NCI-H2196 treated with DMSO at 0.1 percent for 48 hours (cell line): ENCODE data around the gene BTG1.

Source experiments
- DNase-seq: peaks from one replicate; lab custom pipeline; 2025; ENCODE audit not compliant: unreplicated experiment; lab: John Stamatoyannopoulos, UW

BTG1 gene

DNA sequence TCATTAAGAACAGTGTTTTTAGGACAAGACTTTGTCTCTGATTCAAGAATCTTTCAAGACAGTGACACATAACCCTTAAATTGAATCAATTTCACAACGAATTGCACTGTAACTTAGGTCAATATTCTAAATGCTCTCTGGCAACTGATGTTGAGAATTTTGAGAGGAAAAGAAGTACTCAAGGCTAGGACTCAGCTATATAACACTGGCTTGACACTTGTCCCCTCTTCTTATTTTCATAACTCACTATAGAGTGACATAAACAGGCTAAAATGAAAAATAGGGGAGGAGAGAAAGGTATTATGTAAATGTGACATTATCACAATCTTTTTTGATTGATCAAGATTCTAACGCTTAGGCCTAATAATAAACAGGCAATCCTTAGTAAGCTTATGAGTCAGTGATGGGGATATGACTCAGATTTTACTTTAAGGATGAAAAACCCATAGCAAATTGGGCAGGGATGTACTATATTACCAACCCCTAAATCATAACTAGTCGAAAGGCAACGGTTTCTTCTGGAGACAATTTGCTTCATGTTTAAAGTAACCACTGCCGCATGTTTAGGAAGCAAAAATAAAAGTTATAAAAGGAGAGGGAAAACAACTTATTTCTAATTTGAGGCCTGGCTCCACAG, 10.9 kb downstream of the BTG1 start:
- DNase-seq = no peak

DNA sequence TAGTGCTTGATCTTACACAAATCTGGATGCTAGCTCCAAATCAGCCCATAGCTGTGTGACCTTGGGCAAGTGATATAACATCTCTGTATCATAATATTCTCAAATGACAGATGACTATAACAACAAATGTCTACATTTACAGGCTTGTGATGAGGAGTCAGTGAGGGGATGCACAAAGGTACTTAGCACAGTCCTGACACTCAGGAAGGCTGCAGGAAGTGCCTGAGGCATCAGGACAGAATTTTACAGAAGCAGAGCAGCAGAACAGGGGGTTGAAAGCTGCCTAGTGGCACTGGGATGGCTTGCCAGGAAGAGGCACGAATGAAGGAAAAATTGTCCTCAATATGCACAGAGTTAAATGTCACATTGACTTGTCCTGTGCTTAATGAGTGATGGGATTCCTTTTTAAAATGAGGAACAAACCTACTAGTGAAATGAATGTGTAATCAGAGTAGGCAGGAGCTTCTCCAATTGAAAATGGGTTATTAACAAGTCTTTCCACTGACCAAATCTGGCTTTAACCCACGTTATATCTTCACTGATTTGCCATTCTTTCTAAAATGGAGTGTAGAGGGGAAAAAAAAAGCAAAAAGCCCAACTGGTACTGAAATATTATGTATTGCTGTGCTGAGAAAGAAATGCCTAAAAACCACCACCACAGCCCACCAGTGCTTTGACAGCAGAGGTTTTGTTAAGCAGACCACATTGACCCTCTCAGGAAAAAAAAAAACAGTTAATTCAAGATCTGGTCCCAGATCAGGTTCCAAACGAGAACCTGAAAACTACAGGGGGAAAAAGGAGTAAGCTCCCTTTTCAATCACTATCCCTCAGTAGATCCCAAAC, 11.6 kb downstream of the BTG1 start:
- no peak for DNase-seq

DNA sequence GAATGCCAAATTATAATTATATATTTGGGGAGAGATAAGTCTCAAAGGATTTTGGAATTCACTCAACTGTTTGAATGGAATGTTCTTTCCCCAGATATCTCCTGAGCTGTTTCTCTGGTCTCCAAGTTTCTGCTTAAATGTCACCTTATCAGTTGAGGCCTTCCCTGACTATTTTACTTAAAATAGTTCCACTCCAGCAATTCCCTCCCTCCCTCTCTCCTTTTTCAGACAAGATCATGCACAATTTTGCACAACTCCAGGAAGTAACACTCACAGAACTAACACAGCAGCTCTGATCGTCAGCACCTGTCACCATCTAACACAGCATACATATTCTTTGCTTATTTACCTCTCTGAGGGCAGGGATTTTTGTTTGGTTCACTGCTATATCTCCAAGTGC, 12.5 kb downstream of the BTG1 start:
- DNase-seq = no peak

DNA sequence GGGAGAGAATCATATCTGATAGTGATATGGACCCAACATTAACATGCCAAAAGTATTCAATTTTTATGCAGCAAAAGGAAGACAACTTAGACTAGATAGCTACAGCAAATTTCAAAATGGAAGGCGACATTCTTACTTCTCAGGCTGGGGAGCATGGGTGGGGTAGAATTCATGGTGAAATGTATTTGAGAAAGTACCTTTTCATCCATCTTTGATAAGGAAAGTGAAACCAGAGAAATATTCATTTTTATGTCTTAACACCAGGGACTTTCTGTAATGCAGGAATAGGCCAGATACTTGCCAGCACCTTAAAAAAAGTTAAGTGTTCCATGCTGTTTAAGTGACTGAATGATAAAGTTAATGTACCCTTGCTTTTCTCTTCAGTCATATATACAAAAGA, 13.4 kb downstream of the BTG1 start:
- no peak for DNase-seq

DNA sequence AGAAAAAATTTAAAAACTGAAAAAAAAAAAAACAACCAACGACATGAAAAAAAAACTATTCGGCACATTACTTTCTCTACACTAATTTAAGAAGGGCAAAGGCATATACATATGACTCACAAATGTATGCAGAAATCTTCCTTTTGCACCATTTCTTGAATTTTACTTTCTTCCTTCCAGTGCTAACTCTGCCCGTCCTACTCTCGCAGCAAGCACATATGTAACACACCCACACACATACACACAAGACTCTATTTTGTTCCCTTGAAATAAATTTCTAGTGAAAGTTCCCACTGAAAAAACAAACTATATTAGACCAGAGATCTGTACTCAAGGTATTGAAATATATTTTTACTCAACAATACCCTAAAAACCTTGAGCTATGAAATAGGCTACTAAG, 14.6 kb downstream of the BTG1 start:
- no peak for DNase-seq

DNA sequence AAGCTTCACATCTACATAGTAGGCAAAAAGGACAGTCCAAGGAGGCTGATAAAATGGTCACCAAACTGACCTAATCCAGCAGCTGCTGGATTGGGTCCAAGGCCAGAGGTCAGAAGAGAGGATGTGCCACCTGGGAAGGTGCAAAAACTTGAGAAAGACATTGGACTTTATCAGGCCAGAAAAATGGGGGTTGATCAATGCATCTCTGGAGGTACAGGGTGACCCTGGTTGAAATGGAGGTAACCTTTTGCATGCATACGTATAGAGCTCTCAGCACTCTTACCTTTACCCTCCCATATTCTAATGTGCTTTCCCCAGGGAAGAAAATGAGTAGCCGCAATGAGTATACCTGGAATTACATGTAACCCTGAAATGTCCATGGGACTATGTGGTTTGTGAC, 16.0 kb downstream of the BTG1 start:
- DNase-seq = no peak

DNA sequence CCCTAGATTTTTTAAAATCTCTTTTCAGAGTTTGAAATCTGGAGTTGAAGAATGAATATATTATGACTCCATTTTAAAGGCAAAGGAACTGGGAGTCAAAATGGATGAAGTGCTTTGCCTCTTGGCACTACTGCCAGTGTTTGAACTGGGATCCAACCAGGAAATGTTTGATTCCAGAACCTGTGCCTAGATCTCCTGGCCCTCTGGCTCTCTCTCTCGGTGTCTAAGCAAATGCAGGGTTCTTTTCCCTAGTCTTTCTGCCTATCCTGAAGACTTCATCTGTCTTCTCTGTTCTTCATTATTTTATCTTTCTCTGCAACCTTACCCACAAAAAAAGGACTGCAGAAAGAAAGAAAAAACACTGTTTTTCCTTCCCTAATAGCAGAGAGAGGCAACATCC, 17.0 kb downstream of the BTG1 start:
- no peak for DNase-seq

DNA sequence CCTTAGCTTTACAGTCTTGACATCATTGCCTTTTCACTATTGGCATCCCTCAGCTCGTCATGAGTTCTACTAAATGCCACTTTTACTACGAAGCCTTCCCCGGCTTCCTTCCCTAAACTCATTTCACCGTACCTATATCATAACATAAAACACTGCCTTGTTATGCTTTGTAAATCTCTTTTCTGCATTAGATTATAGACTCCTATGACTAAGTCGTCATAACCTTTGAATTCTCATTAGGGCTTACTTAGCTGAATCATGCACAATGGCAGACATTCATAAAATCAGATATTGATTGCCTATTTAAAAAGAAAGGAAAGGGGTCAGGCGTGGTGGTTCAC, 21.0 kb downstream of the BTG1 start:
- no peak for DNase-seq

DNA sequence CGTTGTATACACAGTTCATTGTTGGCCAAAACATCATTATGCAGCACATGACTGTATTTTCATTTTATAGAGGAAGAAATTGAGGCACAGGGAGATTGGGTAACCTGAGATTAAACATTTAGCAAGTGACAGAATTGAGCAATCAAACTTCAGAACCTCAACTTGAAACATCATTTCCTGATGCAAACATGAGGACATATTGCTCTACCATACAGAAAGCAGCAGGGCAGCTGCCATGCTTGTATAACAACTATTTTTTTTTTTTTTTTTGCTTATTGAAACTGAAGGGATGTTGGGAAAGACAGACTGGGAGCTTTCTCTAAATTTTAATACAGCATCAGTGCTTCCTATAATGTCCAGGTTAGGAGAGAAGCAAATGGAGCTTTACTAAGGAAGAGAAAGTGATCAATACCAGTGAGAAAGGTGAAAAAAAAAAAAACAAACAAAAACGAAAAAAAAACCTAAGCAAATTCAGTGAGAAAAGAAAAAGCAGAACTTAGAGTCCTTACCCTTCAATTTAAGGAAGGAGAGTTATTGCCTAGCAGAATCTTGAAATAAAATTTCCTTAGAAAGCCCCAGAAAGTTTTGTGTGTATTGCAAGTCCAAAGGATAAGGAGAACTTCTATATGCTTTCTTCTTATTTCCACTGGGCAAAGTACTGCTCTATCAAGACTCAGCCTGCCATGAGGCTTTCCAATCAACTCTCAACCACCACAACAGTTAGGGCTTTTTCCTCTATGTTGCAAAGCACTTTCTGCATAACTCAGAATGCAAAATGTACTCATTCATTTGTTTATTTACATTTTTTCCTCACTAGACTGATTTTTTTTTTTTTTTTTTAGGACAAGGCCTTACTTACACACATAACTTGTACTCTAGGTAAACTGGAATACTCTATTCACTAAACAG, 21.6 kb downstream of the BTG1 start:
- no peak for DNase-seq

DNA sequence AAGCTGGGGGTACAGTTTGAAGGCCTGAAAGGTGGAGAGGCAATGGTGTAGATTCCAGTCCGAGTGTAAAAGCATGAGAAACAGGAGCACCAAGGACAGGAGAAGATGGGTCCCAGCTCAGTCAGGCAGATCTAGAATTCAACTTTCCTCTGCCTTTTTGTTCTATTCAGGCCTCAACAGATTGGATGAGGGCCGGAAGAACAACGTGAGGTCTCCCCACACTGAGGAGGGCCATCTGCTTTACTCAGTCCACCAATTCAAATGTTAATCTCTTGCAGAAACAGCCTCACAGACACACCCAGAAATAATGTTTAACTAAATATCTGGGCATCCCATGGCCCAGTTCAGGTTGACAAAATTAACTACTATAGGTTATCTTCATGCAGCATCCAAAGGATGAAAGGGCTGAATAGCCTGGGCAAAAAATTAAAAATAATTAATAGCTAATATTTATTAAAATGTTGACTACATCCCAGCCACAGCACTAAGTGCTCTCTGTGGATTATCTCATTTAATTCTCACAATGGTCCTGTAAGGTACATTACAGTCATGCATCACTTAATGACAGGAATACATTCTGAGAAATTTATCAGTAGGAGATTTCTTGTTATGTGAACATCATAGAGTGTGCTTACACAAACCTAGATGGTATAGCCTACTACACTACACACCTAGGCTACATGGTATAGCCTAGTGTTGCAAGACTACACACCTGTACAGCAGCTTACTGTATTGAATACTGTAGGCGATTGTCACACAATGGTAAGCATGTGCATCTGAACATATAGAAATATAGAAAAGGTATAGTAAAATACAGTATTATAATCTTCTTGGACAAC, 22.5 kb downstream of the BTG1 start:
- no peak for DNase-seq

DNA sequence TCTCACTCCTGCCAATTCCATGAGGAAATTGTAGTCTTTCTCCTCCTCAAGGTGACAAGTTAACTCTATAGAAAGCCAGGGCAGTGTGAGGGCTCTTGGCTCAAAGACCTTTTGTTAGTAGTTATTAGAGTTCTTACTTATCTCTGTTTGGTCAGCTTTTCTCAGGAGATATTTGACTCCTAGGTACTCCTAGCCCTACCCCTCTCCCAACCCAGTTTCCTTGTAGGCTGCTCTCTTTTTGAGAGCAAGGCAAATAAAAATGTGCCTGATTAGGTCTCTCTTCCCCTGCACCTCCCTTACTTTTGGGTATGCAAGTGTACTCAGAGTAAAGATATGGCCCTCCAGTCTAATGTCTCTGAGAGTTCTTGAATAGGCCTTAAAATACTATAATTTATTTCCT, 23.8 kb downstream of the BTG1 start:
- no peak for DNase-seq

DNA sequence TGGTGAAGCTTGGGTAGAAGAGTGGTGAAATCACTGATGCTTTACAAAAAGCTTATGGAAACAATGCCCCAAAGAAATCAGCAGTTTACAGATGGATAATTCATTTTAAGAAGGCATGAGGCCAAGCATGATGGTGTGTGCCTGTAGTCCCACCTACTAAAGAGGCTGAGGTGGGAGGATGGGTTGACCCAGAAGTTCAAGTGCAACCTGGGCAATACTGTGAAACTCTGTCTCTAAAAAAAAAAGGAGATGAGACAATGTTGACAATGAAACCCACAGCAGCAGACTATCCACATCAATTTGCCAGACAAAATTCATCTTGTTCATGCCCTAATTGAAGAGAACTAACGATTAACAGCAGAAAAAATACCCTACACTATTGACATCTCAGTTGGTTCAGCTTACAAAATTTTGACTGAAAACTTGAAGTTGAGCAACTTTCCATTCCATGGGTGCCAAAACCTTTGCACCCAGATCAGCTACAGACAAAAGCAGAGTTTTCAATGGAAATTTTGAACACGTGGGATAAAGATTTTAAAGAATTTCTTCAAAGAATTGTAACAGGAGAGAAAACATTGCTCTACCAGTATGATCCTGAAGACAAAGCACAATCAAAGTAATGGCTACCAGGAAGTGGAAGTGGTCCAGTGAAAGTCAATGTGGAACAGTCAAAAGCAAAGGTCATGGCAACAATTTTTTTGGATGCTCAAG, 26.7 kb downstream of the BTG1 start:
- no peak for DNase-seq

DNA sequence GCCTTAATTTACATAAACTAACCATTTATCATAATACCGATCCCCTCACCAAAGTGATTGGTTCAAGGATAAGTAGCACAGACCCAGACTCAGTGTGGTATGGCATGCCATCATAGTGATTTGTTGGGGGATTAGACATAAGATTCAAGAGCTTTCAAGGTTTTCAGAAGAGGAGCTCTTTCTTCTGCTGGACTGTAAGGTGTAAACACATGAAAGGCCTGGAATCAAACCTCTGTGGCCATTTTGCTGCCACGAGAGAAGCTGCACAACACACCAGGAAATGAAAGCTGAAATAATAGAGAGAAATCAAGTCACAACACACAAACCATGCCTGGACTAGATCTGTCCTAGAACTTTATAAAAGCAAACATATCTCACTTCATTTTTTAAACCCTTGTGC, 30.8 kb downstream of the BTG1 start:
- DNase-seq = no peak

DNA sequence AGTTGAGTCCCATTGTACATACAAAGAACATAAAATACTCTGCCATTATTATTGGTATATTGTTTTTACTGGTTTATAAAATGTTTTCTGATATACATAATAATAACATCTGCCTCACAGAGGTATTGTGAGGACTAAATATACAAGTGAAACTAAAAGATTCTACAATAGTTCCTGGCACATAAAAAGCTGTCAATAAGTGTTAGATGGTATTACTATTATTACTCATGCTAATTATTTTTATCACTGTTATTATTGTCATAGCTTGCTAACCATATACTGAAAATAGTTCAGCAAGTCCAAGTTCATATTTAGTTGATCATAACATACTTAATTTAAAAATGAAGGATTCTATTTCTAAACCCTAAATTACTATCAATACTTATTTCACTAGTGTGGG, 34.4 kb downstream of the BTG1 start:
- no peak for DNase-seq

DNA sequence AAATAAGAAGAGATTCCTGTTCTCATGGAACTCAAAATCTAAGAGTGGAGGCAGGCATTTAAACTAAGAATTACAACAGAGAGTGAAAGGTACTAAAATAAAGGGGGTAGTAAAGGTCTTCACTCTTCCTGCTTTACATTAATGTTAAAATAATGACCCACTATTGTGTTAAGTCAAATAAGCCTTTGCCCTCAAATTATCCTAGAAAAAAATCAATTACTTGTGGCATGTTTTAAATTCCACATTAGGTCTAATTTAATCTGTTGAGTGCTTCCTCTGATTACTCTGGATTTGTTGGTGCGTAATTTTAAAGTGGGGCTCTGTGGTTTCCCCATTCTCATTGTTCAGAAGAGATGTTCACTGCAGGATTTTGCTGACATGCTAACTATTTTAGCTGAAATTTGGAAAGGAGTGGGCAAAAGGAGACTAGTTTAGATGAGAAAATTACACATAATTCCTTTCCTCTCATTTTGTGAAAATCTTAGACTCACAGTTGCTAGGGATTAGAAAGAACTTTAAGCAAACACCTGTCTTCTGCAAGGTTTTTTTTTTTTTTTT, 35.5 kb downstream of the BTG1 start:
- DNase-seq = no peak

DNA sequence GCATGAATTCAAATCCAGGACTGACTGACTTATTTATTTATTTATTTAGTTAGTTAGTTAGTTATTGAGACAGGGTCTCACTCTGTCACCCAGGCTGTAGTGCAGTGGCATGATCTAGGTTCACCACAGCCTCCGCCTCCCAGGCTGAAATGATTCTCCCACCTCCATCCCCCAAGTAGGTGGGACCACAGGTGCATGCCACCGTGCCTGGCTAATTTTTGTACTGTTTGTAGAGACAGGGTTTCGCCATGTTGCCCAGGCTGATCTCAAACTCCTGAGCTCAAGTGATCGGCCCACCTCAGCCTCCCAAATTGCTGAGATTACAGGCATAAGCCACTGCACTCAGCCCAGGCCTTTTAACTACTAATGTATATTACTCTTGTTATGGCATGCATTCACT, 36.0 kb downstream of the BTG1 start:
- DNase-seq = no peak

DNA sequence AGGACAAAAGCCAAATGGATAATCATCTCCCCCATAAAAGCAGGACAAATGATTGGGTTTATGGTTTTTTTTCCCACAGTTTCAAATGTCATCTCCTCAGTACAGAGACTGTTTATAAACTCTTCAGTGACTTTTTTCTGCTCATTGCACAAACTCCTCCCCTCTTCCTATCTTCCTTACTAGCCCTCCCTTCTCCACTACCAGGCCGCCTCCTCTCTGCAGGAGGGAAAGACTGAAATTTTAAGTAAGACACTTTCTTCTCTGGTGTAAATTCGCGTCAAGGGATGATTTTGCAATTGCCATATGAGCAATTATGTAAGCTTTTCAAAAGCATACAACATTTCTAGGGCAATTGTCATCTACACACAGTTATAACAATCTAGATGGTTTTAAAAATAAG, 37.0 kb downstream of the BTG1 start:
- DNase-seq = no peak

DNA sequence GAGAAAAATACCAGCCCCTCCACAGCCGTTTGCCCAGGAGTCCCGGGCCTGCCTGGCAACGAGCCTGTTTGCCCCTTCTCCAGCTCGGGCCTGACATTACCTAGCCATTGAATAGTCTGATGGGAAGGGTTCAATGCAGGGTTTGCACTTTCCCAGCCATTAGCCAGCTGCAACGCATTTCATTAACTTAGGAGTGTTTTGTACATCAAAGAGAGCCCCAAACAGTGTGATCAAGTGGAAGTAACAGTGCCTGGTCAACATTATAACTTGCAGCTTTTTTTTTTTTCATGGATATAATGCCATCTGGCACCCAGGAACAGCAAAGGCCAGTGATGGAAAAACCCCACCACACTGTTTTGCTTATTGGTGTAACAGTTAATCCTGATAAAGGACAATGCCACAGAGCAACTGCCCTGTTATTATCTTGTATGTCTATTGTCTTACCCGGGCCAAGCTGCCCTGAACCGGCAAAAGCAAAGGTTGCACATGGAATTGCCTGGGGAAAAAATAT, 38.0 kb downstream of the BTG1 start:
- DNase-seq = no peak

DNA sequence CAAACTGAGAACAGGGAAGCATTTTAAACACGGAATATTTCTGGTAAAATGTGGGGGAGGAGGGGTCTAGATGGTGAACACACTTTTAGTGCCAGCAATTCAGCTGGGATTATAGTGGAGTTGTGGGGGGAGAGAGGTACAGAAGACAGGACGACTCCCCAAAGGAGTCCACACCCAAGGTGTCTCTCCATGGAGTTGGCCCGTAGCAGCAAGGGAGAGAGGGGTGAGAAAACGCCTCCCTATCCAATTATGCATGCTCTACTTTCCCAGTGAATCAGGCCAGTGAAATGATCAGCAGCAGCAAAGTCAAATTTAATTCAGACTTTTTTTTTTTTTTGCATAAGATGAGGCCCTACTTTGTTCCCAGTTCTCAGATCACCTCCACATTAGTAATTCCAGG, 38.6 kb downstream of the BTG1 start:
- no peak for DNase-seq

DNA sequence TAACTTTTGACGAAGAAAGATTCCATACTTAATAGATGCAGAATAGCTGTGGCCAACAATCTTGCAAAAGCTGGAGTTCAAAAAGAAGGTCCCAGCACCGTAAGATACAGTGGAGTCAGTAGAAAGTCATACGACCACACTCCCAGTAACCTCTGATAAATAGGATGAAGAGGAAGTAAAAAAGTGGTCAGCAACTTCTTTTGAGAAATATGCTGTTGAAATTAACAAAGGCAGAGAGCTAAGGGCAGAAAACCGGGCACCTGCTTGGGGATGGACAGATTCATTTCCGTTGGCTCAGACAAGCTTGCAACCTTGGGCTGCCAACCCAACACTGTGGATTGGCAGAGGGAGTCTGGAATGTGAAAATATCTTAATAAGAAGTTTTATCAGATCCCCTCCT, 40.0 kb downstream of the BTG1 start:
- no peak for DNase-seq
